Measurements from ENCODE around the gene STARD10. TPM values are rescaled to one million over a fixed set of nuclear protein-coding genes. Genes with fewer than 3 reads are reported as not detected.

Gene STARD10
- total RNA-seq, 1 donor from 2014 or later: 540 TPM

- no peak for DNase-seq (ENCODE audit: low spot score)
Observed at GRCh38 chr11:72745511-72745910, 48.3 kb downstream of the STARD10 start.

GRCh38 chr11:72744474-72744873 lies 49.4 kb downstream of the STARD10 start:
- DNase-seq (ENCODE audit: low spot score): no peak

- no peak for DNase-seq (ENCODE audit: low spot score)
Observed at GRCh38 chr11:72743321-72744221, 50.3 kb downstream of the STARD10 start.

GRCh38 chr11:72742513-72743320 lies 51.1 kb downstream of the STARD10 start:
- DNase-seq (ENCODE audit: low spot score): no peak

- DNase-seq (ENCODE audit: low spot score): no peak
Observed at GRCh38 chr11:72741849-72742512, 51.9 kb downstream of the STARD10 start.

- DNase-seq (ENCODE audit: low spot score): peak; percentile 46
Observed at GRCh38 chr11:72741429-72741833, 52.4 kb downstream of the STARD10 start.

- no peak for DNase-seq (ENCODE audit: low spot score)
Observed at GRCh38 chr11:72740562-72741428, 53.1 kb downstream of the STARD10 start.

GRCh38 chr11:72740060-72740424 lies 53.8 kb downstream of the STARD10 start:
- DNase-seq (ENCODE audit: low spot score): no peak

- no peak for DNase-seq (ENCODE audit: low spot score)
Observed at GRCh38 chr11:72739240-72740059, 54.4 kb downstream of the STARD10 start.

GRCh38 chr11:72738199-72739141 lies 55.4 kb downstream of the STARD10 start:
- DNase-seq (ENCODE audit: low spot score): no peak

- no peak for DNase-seq (ENCODE audit: low spot score)
Observed at GRCh38 chr11:72737336-72737735, 56.5 kb downstream of the STARD10 start.

GRCh38 chr11:72736452-72737069 lies 57.3 kb downstream of the STARD10 start:
- DNase-seq (ENCODE audit: low spot score): peak; percentile 65

- peak; percentile 44 for DNase-seq (ENCODE audit: low spot score)
Observed at GRCh38 chr11:72735495-72736027, 58.3 kb downstream of the STARD10 start.

- DNase-seq (ENCODE audit: low spot score): no peak
Observed at GRCh38 chr11:72732329-72732728, 61.5 kb downstream of the STARD10 start.

- DNase-seq (ENCODE audit: low spot score): no peak
Observed at GRCh38 chr11:72730737-72731136, 63.1 kb downstream of the STARD10 start.

- no peak for DNase-seq (ENCODE audit: low spot score)
Observed at GRCh38 chr11:72730243-72730642, 63.6 kb downstream of the STARD10 start.

GRCh38 chr11:72727521-72727920 lies 66.3 kb downstream of the STARD10 start:
- no peak for DNase-seq (ENCODE audit: low spot score)
